NCI-H2171 treated with DMSO at 0.1 percent for 48 hours (cell line): ENCODE data around the gene NEURL1.

Source experiments
- DNase-seq: peaks from one replicate; lab custom pipeline; 2025; lab: John Stamatoyannopoulos, UW

Gene NEURL1

GRCh38 chr10:103564776-103565520, 71.4 kb downstream of the NEURL1 start:
- DNase-seq: no peak

- DNase-seq: no peak
These were observed 73.0 kb downstream of the NEURL1 start for GRCh38 chr10:103566536-103566935.

- DNase-seq: no peak
These were observed 75.0 kb downstream of the NEURL1 start for GRCh38 chr10:103568505-103568904.

GRCh38 chr10:103569896-103570295, 76.4 kb downstream of the NEURL1 start:
- no peak for DNase-seq

GRCh38 chr10:103570844-103571655, 77.5 kb downstream of the NEURL1 start:
- no peak for DNase-seq

GRCh38 chr10:103571656-103571975, 78.1 kb downstream of the NEURL1 start:
- DNase-seq: no peak

- no peak for DNase-seq
These were observed 79.1 kb downstream of the NEURL1 start for GRCh38 chr10:103572347-103573204.

GRCh38 chr10:103573205-103573487, 79.6 kb downstream of the NEURL1 start:
- DNase-seq: no peak

- DNase-seq: no peak
These were observed 80.9 kb downstream of the NEURL1 start for GRCh38 chr10:103574097-103575061.

- peak; percentile 22 for DNase-seq
These were observed 82.0 kb downstream of the NEURL1 start for GRCh38 chr10:103575416-103576075.

GRCh38 chr10:103576076-103576471, 82.6 kb downstream of the NEURL1 start:
- DNase-seq: no peak

GRCh38 chr10:103576862-103577261, 83.4 kb downstream of the NEURL1 start:
- peak; percentile 53 for DNase-seq

GRCh38 chr10:103578782-103579382, 85.4 kb downstream of the NEURL1 start:
- DNase-seq: no peak

GRCh38 chr10:103580011-103580410, 86.5 kb downstream of the NEURL1 start:
- peak; percentile 53 for DNase-seq

- peak; percentile 59 for DNase-seq
These were observed 86.9 kb downstream of the NEURL1 start for GRCh38 chr10:103580430-103580829.

GRCh38 chr10:103581499-103581898, 88.0 kb downstream of the NEURL1 start:
- no peak for DNase-seq

GRCh38 chr10:103582331-103583123, 89.0 kb downstream of the NEURL1 start:
- DNase-seq: no peak

- no peak for DNase-seq
These were observed 90.3 kb downstream of the NEURL1 start for GRCh38 chr10:103583871-103584215.

- no peak for DNase-seq
These were observed 90.9 kb downstream of the NEURL1 start for GRCh38 chr10:103584216-103585010.
